Non-pigmented ciliary epithelial cell (primary cell): ENCODE data around the gene PHC2.
A peak's percentile ranks its signal among the peaks of the same experiment; 100 is the strongest.

Experiments used
- DNase-seq: peaks from one replicate; pipeline ENCODE4 v3.0.0-alpha.2; 2010; ENCODE audit warnings: low read depth

Gene PHC2, protein sequence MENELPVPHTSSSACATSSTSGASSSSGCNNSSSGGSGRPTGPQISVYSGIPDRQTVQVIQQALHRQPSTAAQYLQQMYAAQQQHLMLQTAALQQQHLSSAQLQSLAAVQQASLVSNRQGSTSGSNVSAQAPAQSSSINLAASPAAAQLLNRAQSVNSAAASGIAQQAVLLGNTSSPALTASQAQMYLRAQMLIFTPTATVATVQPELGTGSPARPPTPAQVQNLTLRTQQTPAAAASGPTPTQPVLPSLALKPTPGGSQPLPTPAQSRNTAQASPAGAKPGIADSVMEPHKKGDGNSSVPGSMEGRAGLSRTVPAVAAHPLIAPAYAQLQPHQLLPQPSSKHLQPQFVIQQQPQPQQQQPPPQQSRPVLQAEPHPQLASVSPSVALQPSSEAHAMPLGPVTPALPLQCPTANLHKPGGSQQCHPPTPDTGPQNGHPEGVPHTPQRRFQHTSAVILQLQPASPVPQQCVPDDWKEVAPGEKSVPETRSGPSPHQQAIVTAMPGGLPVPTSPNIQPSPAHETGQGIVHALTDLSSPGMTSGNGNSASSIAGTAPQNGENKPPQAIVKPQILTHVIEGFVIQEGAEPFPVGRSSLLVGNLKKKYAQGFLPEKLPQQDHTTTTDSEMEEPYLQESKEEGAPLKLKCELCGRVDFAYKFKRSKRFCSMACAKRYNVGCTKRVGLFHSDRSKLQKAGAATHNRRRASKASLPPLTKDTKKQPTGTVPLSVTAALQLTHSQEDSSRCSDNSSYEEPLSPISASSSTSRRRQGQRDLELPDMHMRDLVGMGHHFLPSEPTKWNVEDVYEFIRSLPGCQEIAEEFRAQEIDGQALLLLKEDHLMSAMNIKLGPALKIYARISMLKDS

GRCh38 chr1:33430692-33431593, at the start of gene PHC2:
Gene PHC2, minus strand, starts transcription at chr1:33431095. Its CDS starts 55,556 bp downstream, at chr1:33375539.
- peak; percentile 85 for DNase-seq

DNA sequence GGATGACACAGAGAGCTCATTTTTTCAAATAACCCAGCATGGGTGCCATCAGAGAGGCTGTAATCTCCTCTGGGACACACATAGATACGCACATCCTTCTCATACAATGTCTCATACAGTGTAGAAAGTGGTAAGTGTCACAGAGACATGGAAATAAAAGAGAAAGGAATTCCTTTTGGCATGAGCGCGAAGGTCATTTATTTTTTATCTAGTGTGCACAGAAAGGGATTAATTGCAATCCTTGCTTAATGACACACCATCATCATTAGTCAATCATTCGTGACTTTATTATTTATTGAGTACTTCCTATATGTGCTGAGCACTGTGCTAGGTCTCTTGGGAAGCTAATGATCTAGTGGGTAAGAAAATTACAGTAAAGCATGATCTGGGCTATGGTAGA, 46.6 kb upstream of the PHC2 start:
- DNase-seq: no peak

DNA sequence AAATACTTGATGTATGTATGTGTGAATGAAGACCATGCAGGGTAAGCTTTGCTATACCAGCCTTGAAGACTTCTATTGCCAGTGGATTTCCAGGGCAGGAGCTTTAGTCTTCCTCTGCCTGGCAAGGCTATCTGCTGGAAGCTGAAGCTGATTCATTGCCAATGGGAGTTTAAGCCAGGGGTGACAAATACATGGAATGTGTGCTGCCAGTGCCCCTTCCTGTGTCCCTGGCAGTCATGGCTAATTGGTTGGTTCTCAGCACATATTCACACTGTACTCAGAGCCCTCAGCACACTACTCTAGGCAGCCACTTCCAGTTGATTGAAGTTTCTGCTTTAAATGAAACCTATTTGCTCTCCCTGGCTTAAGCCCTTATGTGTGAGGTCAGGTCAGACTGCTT, 43.0 kb upstream of the PHC2 start:
- DNase-seq: no peak

DNA sequence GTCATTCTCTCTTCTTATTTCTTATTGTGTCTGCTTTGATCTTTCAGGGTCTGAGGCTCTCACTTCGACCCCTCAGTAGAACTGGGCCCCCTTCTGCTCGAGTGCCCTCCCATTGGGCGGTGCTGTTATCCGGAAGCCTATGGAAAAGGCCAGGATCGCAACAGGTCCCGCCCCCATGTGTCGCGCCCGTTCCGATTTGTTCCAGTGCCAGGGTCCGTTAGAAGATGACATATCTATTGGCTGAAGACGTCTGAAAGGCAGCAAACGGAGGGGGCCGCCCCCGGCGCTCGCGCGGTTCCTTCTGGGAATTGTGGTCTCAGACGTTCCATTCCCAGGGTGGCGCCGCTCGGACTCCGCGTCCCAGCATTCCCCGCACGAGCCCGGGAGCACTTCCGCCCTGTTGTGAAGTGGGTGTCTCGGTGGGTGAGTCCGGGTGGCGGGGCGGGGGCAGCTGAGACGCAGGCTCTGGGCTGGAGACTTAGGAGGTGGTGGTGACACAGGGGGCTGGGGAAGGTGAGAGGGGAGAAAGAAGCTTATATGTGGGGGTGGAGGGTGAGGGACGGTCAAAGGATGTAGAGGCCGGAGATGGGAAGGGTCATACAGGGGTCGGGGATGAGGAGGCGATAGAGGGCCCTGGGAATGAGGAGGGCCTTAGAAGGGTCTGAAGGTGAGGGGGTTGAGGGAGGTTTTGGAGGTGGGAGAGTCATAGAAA, 41.5 kb upstream of the PHC2 start, which contains the start of gene ZSCAN20:
Gene ZSCAN20 (plus strand): TSS at position 377 of the 712 bp plus-strand sequence. CDS start 6,644 bp downstream, outside the sequence.
- DNase-seq: peak; percentile 92

DNA sequence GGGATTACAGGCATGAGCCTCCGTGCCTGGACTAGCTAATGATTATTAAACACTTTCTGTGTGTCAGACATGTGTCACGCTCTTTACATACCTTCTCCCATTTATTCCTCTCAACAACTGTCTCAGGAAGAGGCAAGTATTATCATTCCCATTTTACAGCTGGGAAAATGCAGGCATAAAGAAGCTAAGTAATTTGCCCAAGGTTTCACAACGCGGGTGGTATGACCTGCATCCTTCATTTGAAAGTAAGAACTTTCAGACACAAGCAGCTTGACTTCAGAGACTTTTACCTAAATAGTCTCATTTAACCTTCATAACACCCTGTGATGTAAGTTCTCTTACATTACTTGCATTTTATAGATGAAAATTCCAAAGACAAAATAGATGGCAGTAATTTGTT, 40.5 kb upstream of the PHC2 start:
- no peak for DNase-seq

DNA sequence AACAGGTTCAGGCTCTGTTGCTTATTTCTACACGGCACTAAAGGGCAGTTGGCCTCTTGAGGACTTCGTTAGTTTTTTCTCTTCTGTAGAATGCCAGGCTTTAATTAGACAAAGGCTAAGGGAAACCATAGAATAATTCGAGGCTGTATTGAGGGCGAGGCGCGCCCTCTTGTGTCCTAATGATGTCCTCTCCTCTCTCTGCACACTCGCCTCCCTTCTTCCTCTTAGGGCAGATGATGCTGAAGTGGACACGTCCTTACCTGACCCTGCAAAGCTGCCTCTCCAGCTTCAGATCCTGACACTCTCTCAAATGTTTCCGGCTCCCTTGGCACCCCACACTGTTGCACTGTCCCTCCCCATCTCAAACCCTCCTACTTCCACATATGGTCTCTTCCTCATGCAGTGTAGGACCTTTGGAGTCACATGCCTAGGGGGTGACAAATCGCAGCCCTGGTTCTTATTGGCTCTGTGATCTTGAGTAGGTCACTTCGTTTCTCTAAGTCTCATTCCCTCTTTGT, 39.7 kb upstream of the PHC2 start:
- DNase-seq: peak; percentile 49

GRCh38 chr1:33469691-33470090, 38.8 kb upstream of the PHC2 start:
- DNase-seq: no peak

DNA sequence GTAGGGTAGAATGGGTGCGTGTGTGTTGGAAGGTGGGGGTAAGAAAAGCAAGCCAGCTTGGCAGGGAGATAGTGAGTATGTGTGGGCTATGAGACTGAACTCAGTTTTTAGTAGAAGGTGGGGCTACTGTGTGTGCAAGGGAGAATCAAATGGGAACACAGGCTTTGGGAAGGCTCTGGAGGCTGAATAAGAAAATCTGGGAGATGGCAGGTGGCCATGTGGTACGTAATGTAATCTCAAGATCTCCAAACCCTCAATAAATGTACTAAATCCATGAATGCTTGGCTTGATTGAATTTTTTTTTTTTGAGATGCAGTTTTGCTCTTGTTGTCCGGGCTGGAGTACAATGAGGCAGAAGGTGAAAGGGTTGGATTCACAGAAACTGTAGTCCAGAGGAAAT, 38.1 kb upstream of the PHC2 start:
- no peak for DNase-seq

DNA sequence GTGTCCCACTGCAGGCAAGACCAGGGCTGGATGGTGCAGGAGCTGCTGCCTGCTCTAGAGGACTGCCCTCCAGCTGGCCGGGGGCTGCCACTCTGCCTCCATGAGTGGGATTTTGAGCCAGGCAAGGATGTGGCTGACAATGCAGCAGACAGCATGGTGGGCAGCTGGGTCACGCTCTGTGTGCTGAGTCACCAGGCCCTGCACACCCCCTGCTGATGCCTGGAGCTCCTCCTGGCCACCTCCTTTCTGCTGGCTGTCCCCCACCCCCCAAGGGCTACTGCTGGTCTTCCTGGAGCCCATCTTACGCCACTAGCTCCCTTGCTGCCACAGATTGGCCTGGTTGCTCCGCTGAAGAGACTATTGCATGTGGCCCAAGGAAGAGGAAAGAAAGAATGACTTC, 37.6 kb upstream of the PHC2 start:
- DNase-seq: no peak

GRCh38 chr1:33468011-33468410, 37.1 kb upstream of the PHC2 start:
- no peak for DNase-seq

DNA sequence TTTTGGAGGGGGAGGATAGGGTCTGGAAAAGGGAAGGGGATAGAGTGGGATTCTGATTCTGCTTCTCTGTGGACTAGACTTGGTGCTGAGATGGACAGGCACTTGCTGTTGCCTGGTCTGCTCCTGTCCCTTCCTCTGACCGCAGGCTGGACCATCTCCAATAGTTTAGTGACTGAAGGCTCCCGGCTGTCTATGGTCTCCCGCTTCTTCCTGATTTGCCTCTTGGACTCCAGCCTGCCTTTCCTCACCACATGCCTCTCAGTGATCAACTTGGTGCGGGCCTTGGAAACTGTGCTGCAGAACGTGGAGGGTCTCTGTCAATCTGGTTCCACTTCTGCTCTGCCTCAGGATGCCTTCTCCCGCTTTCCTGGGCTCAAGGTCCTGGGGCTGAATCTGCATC, 35.3 kb upstream of the PHC2 start:
- DNase-seq: no peak

GRCh38 chr1:33465316-33465715, 34.4 kb upstream of the PHC2 start:
- DNase-seq: no peak

DNA sequence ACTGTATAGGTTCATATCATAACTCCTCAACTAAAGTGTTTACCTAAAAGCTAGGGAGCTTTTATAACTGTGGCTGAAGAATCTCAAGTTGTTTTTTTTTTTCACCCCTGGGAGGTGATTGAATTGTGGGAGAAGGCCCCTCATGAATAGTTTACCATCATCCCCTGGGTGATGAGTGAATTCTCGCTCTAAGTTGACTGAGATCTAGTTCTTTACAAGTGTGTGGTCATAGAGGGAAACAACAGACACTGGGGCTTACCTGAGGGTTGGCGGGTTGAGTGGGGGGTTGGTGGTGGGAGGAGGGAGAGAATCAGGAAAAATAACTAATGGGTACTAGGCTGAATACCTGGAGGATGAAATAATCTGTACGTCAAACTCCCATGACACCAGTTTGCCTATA, 33.7 kb upstream of the PHC2 start:
- DNase-seq: no peak

GRCh38 chr1:33462405-33463164, 31.7 kb upstream of the PHC2 start:
- no peak for DNase-seq

GRCh38 chr1:33460947-33461629, 30.2 kb upstream of the PHC2 start:
- DNase-seq: no peak

DNA sequence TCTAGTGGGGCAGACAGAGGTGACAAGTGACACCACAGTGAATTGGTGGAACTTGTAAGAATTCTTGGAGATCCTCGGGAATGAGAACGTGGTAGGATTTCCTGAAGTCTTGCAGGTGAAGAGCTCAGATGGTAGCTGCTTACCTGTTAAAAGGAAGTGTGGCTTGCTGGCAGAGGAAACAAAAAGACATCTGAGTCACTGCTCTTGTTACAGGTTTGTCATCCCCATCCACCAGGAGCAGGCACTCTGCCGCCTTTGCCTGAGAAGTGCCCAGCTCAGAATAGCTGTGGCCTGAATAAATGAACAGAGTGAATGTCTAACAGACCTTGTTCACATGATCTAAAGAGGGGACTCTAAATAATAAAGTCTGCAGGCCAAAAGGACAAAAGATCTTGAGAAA, 29.2 kb upstream of the PHC2 start:
- no peak for DNase-seq

- no peak for DNase-seq
Measured at GRCh38 chr1:33459691-33460090, 28.8 kb upstream of the PHC2 start.

DNA sequence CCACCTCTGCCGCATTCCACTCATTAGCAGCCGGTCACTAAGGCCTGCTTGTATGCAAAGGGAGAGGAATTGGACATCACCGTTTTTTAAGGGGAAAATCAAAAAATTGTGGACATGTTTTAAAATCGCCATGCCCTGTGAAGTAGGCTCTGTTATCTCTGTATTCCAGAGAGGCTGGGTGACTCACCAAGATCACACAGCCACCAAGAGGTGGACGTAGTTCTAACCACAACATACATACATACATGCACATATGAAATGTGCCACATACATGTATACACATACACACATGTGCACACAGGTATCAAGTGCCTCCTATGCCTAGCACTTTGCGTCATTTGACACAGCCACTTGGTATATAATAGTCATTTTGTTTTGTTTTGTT, 25.6 kb upstream of the PHC2 start:
- no peak for DNase-seq

DNA sequence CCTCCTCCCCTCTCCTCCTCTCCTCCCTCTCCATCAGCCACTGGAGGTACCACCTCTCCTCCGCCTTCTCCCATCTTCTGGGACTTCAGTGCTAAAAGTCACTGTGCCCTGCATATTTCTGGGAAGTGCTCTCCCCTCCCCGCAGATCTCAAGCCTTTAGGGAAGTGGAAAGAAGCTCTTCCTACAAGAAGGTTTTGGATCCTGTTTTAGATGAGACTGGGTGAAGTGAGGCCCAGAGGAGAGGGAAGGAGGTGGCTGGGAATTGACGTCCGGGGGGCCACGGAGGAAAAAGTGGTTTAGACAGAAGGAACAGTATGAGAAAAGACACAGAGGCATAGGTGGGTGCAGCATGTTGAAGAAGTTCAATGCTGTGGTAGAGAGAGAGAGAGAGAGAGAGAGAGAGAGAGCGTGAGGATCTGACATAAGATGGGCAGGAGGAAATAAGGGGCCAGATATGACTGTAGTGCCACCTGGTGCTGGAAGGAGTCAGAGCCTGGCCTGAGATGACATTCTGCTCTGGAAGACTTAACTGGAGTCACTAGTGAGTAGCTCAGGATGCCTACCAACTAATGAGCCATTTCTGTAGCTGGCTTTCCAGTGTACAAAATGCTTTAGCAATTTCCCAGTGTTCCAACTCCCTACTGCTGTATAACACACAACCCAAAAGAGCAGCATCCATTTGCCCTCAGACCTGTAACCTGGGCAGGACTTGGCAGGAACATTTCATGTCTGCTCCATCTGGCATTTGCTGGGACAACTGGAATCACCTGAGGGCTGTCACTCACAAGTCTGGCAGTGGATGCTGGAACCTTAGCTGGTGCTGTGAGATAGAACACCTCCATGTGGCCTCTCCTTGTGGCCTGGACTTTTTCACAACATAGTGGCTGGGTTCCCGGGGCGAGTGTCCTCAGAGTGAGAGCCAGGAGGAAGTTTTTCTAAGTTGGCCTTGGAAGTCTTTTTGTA, 24.9 kb upstream of the PHC2 start:
- DNase-seq: peak; percentile 70
